Panc1 (cell line): ENCODE measurements around the gene UBASH3B.

Experiments
- CTCF ChIP-seq: fragments of 450-650 bp; IDR thresholded peaks from 2 replicates; pipeline ENCODE4 v1.5.1; 2017; ENCODE audit warnings: mild to moderate bottlenecking
- POLR2AphosphoS5 ChIP-seq: IDR thresholded peaks from 2 replicates; pipeline ENCODE4 v1.6.1; 2012; ENCODE audit warnings: mild to moderate bottlenecking, low read depth, low read length, moderate library complexity
- REST ChIP-seq, 2 experiments: IDR thresholded peaks; 2 replicates each; pipeline ENCODE4 v1.6.1; 2011 to 2012; ENCODE audit warnings: low read depth in 2 of 2, control low read depth in 1 of 2, low read length in 1 of 2, mild to moderate bottlenecking in 1 of 2, moderate library complexity in 1 of 2; ENCODE audit not compliant: insufficient read depth in 1 of 2
- SIN3A ChIP-seq: IDR thresholded peaks from 2 replicates; pipeline ENCODE4 v1.6.1; 2012; ENCODE audit warnings: low read depth, mild to moderate bottlenecking, low read length, moderate library complexity, borderline replicate concordance; ENCODE audit not compliant: insufficient read depth

- TF ChIP-seq CTCF: no peak
- TF ChIP-seq POLR2AphosphoS5: no peak
- TF ChIP-seq REST (IDR thresholded peaks at IDR 0.05; ENCODE audit: insufficient read depth in 1 of 2, low read depth in 2 of 2, low read length in 1 of 2): no peak
- TF ChIP-seq SIN3A: no peak
Observed at GRCh38 chr11:122833846-122834464, 178.4 kb downstream of the UBASH3B start.
